Endothelial cell of umbilical vein (primary cell): ENCODE measurements around the gene TNS4. TPM values are rescaled to one million over a fixed set of nuclear protein-coding genes. Genes with fewer than 3 reads are reported as not detected.

ENCODE experiments used
- BruUV-seq: library from RNA; stranded (reverse); fragments of 400-500 nt; replicated peaks from 2 replicates; lab custom pipeline; 2021; lab: Mats Ljungman, UMichigan
- CTCF ChIA-PET: fragments of 300-600, 350-600 bp; sonication (Branson Sonifier 250); formaldehyde crosslinking; loops from one replicate; lab custom pipeline; 2021; ENCODE audit warnings: antibody characterized with exemption, inconsistent platforms; lab: Charles Lee
- POLR2A ChIA-PET: fragments of 300-600, 350-600 bp; sonication (Branson Sonifier 250); formaldehyde crosslinking; loops from one replicate; lab custom pipeline; 2021; ENCODE audit warnings: antibody characterized with exemption, inconsistent platforms; lab: Charles Lee
- DNase-seq: peaks from one replicate; pipeline ENCODE4 v3.0.0-alpha.2; 2011; ENCODE audit warnings: low read depth, low spot score
- FAIRE-seq: peaks from 2 replicates; lab custom pipeline; 2011; peaks lifted over from hg19 to GRCh38; lab: Jason Lieb, UNC
- H2AFZ ChIP-seq: 2 replicates; pipeline ENCODE4 v1.6.0; 2012; ENCODE audit warnings: low read depth, low read length, control low read depth, inconsistent platforms
- H3K27ac ChIP-seq: 2 replicates; pipeline ENCODE4 v1.5.1; 2011; ENCODE audit warnings: low read depth, mild to moderate bottlenecking, control low read depth, low read length, moderate library complexity; ENCODE audit not compliant: insufficient read depth
- H3K27me3 ChIP-seq, 2 experiments: 2 replicates each; pipeline versions ENCODE4 v1.6.0 to v1.6.1; 2011; ENCODE audit warnings: low read length in 2 of 2, mixed read lengths in 1 of 2; ENCODE audit not compliant: control insufficient read depth in 2 of 2, insufficient read depth in 2 of 2
- H3K36me3 ChIP-seq, 2 experiments: 2 replicates in 1 of 2; 3 replicates in 1 of 2; pipeline ENCODE4 v1.5.1; 2011; ENCODE audit warnings: low read length in 2 of 2, mild to moderate bottlenecking in 1 of 2, moderate library complexity in 1 of 2; ENCODE audit not compliant: control insufficient read depth in 2 of 2, insufficient read depth in 2 of 2; ENCODE audit errors: extremely low read depth in 1 of 2
- H3K4me1 ChIP-seq: 3 replicates; pipeline ENCODE4 v1.5.1; 2011; ENCODE audit warnings: mild to moderate bottlenecking, low read length; ENCODE audit not compliant: control insufficient read depth, insufficient read depth; ENCODE audit errors: extremely low read depth
- H3K4me2 ChIP-seq: 2 replicates; pipeline ENCODE4 v1.6.1; 2011; ENCODE audit warnings: low read length, control low read depth, mixed read lengths; ENCODE audit not compliant: insufficient read depth
- H3K4me3 ChIP-seq, 3 experiments: fragments of 200-600 bp in 1 of 3; sonication (generic), shearing (Covaris generic) in 1 of 3; replicated peaks in 1 of 3; 2 replicates each; pipeline ENCODE4 v1.5.1; 2011 to 2016; ENCODE audit warnings: control low read depth in 3 of 3, low read length in 3 of 3, mild to moderate bottlenecking in 2 of 3, inconsistent platforms in 1 of 3, low read depth in 1 of 3, moderate library complexity in 1 of 3; ENCODE audit not compliant: insufficient read depth in 1 of 3
- H3K79me2 ChIP-seq: 2 replicates; pipeline ENCODE4 v1.6.0; 2012; ENCODE audit warnings: low read length, inconsistent platforms; ENCODE audit not compliant: control insufficient read depth, insufficient read depth
- H3K9ac ChIP-seq: replicated peaks from 2 replicates; pipeline ENCODE3; 2011; ENCODE audit warnings: low read length, control low read depth; ENCODE audit not compliant: insufficient read depth; ENCODE audit errors: extremely low read depth
- H3K9me1 ChIP-seq: replicated peaks from 3 replicates; pipeline ENCODE4 v1.6.0; 2011; ENCODE audit warnings: mild to moderate bottlenecking, low read length; ENCODE audit not compliant: control insufficient read depth, insufficient read depth; ENCODE audit errors: extremely low read depth
- H3K9me3 ChIP-seq: replicated peaks from 2 replicates; pipeline ENCODE4 v1.5.1; 2012; ENCODE audit warnings: low read length, inconsistent platforms; ENCODE audit not compliant: control insufficient read depth, insufficient read depth
- H4K20me1 ChIP-seq: replicated peaks from 2 replicates; pipeline ENCODE3; 2011; ENCODE audit warnings: mild to moderate bottlenecking, low read length; ENCODE audit not compliant: control insufficient read depth, insufficient read depth; ENCODE audit errors: extremely low read depth
- CTCF ChIP-seq, 2 donors: IDR thresholded peaks; 1 replicate in 1 of 2; 2 replicates in 1 of 2; pipeline ENCODE4 v1.5.1; 2011; ENCODE audit warnings: low read length in 2 of 2, mild to moderate bottlenecking in 2 of 2, moderate library complexity in 2 of 2, control low read depth in 1 of 2, inconsistent platforms in 1 of 2, low read depth in 1 of 2; ENCODE audit not compliant: insufficient read depth in 1 of 2; ENCODE audit errors: extremely low read depth in 1 of 2
- EZH2 ChIP-seq: IDR thresholded peaks from 2 replicates; pipeline ENCODE4 v1.6.1; 2012; ENCODE audit warnings: borderline replicate concordance, low read depth, mild to moderate bottlenecking, moderate library complexity, low read length, inconsistent platforms; ENCODE audit not compliant: severe bottlenecking
- FOS ChIP-seq: IDR thresholded peaks from 2 replicates; pipeline ENCODE4 v1.6.1; 2011; ENCODE audit warnings: mild to moderate bottlenecking, low read length, moderate library complexity, borderline replicate concordance; ENCODE audit not compliant: insufficient read depth
- GATA2 ChIP-seq: IDR thresholded peaks from 2 replicates; pipeline ENCODE4 v1.7.0; 2011; ENCODE audit warnings: low read depth, mild to moderate bottlenecking, moderate library complexity, mixed read lengths, low read length; ENCODE audit not compliant: insufficient read length, insufficient read depth
- JUN ChIP-seq: IDR thresholded peaks from 2 replicates; pipeline ENCODE4 v1.6.1; 2011; ENCODE audit warnings: borderline replicate concordance, low read depth; ENCODE audit not compliant: insufficient read length, insufficient read depth
- MAX ChIP-seq: IDR thresholded peaks from 2 replicates; pipeline ENCODE4 v1.6.1; 2011; ENCODE audit not compliant: insufficient read depth, insufficient read length
- MYC ChIP-seq: IDR thresholded peaks from one replicate; pipeline ENCODE4 v1.6.1; 2011; ENCODE audit warnings: mild to moderate bottlenecking, low read depth, low read length
- POLR2A ChIP-seq: IDR thresholded peaks from 2 replicates; pipeline ENCODE4 v1.6.1; 2012; ENCODE audit warnings: low read depth, mild to moderate bottlenecking, control low read depth, low read length
- POLR2AphosphoS5 ChIP-seq: IDR thresholded peaks from 2 replicates; pipeline ENCODE4 v1.6.1; 2012; ENCODE audit warnings: low read depth, mild to moderate bottlenecking, control low read depth, low read length, moderate library complexity; ENCODE audit not compliant: insufficient read depth
- dilution Hi-C: fragments of 300-500 bp; cut with MboI; formaldehyde crosslinking; loops from one replicate; pipeline ENCODE4 v1.15.0; 2019; ENCODE audit warnings: low sequenced_read_pairs; ENCODE audit not compliant: extremely low pct_ligation_motif_present
- intact Hi-C: fragments of 100-400 bp; cut with micrococcal nuclease; formaldehyde crosslinking; loops from one replicate; pipeline ENCODE4 v1.10.0; 2022
- polyA plus RNA-seq, 4 experiments: library from polyadenylated mRNA; depleted of rRNA in 3 of 4; stranded (reverse) in 3 of 4; unstranded in 1 of 4; fragments of >200 nt; gene quantifications; 2 replicates each; pipeline versions ENCODE4 v1.2.1 to v1.2.3, GENCODE V29; 2011 to 2012; ENCODE audit warnings: missing spikeins in 1 of 4
- total RNA-seq: library from RNA; stranded (reverse); gene quantifications from 2 replicates; pipeline ENCODE4 v1.2.3, GENCODE V29; 2021

TNS4 gene
- total and polyA plus RNA-seq, 2 donors (not counting 3 experiments of a cell fraction or from before 2014, with no cell fraction given), result not detected

- Histone ChIP-seq H2AFZ (no peak overlapping the region), H3K4me2 (no peak overlapping the region), H3K4me1 (no peaks in the 10 kb centered on the region), H3K9ac (no peak overlapping the region), H3K9me3 (no peaks in the 10 kb centered on the region), H3K27me3 (peaks cover 0 to 4% of the 10 kb centered on the region in 2 experiments), H4K20me1 (no peaks in the 10 kb centered on the region), H3K79me2 (no peaks in the 10 kb centered on the region), H3K36me3 (no peaks in the 10 kb centered on the region), H3K27ac (no peak overlapping the region), H3K4me3 (no peak overlapping the region), H3K9me1 (no peaks in the 10 kb centered on the region)
- ChIA-PET CTCF (interaction anchor here (0.5 to 2.1 kb wide), 6 partner anchors 12 to 362 kb away, joined by 3 to 8 read pairs (median 4); no protein-coding TSS in a partner anchor), POLR2A (no interaction called here)
- TF ChIP-seq GATA2, result no peak
- TF ChIP-seq JUN, result no peak
- no peak for TF ChIP-seq MYC
- TF ChIP-seq POLR2A, result no peak
- no peak for TF ChIP-seq FOS
- no peak for TF ChIP-seq MAX
- TF ChIP-seq CTCF (IDR thresholded peaks at IDR 0.05; ENCODE audit: extremely low read depth in 1 of 2, insufficient read depth in 1 of 2, low read depth in 1 of 2, low read length in 2 of 2), result no peak
- TF ChIP-seq POLR2AphosphoS5, result no peak
- no peak for TF ChIP-seq EZH2
- intact Hi-C loops (no loop called here), dilution Hi-C loops (no loop called here)
- BruUV-seq, result no TSS peak
- FAIRE-seq, result no peak
- DNase-seq, result no peak
Measured at GRCh38 chr17:40471846-40472732, 29.3 kb downstream of the TNS4 start.
